ENCODE measurements around the gene EML1.

EML1 gene

DNA sequence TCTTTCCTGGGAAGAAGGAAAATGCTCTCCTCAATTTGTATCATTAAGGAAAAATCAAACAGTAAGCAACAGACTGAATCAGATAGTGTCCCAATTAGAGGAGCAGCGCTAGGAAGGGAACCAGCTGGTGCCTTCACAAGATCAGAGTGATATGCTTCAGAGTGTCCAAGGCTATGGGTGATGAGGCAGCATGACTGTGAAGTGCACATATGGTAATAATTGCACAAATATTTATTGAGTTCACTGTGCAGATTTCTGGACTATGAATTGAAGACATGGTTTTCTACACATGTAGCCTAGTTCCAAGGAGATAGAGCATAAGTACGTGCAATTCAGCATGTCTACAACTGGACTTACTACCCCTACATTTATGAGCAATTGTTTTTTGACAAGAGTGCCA lies 193.2 kb downstream of the EML1 start:
- no peak for DNase-seq (ENCODE audit: low read depth, low spot score)

DNA sequence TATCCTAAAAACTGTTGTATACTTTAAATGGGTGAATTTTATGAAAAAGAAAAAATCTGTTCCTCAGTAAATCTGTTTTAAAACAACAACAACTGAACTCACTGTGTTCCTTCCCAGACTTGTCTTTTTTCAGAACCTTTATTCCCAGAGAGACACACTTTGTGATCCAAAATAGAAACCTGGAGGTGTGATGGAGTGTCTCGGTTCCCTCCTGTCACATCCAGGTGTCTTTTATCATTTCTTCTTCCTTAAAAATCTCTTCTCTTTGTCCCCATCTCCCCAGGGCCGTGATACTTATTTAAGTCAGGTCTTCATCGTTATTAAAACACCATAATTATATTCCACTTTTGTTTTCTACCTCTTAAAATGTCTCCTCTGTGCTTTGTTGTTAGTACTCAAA lies 195.8 kb downstream of the EML1 start:
- DNase-seq (ENCODE audit: low read depth, low spot score) = no peak
- H3K4me3 ChIP-seq (ENCODE audit: low read depth, low read length) = no peak overlapping the region
- TF ChIP-seq, protein P1, sequence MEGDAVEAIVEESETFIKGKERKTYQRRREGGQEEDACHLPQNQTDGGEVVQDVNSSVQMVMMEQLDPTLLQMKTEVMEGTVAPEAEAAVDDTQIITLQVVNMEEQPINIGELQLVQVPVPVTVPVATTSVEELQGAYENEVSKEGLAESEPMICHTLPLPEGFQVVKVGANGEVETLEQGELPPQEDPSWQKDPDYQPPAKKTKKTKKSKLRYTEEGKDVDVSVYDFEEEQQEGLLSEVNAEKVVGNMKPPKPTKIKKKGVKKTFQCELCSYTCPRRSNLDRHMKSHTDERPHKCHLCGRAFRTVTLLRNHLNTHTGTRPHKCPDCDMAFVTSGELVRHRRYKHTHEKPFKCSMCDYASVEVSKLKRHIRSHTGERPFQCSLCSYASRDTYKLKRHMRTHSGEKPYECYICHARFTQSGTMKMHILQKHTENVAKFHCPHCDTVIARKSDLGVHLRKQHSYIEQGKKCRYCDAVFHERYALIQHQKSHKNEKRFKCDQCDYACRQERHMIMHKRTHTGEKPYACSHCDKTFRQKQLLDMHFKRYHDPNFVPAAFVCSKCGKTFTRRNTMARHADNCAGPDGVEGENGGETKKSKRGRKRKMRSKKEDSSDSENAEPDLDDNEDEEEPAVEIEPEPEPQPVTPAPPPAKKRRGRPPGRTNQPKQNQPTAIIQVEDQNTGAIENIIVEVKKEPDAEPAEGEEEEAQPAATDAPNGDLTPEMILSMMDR (IDR thresholded peaks at IDR 0.05; ENCODE audit: low read depth, low read length) = no peak
- in situ Hi-C loops (cut with HindIII; ENCODE audit: low sequenced_read_pairs) = no loop called here

More for the DNA sequence above, 193.2 kb downstream of the EML1 start:
- in situ Hi-C loops (cut with HindIII; ENCODE audit: low sequenced_read_pairs) = no loop called here
- TF ChIP-seq, protein P1 (IDR thresholded peaks at IDR 0.05; ENCODE audit: low read depth, low read length) = no peak
- H3K4me3 ChIP-seq (ENCODE audit: low read depth, low read length) = no peak overlapping the region

DNA sequence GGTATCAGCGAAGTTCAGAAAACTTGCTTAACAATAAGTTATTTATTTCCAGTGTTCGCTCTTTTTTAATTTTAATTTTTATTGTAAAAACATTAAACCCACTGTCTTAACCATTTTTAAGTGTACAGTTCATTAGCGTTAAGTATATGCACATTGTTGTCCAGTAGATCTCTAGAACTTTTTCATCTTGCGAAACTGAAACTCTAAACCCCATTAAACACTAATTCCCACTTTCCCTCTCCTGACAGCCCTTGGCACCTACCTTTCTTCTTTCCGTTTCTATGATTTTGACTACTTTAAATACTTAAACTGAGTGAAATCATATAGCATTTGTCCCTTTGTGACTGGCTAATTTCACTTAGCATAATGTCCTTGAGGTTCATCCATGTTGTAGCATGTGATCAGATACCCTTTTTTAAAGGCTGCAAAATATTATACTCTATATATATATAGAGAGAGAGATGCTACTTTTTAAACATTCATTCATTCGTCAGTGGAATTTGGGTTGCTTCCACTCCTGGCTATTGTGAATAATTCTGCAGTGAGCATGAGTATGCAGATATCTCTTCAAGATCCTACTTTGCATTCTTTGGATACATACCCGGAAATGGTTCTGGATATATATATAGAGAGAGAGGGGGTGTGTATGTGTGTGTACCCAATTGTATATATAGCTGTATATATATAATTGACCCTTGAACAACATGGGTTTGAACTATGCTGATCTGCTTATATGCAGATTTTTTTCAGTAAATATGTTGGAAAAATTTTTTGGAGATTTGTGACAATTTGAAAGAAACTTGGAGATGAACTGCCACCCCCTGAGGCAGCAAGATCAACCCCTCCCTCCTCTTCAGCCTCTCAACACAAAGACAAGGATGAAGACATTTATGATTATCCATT lies 197.3 kb downstream of the EML1 start:
- no peak for DNase-seq (ENCODE audit: low read depth, low spot score)
- TF ChIP-seq, protein P1 (IDR thresholded peaks at IDR 0.05; ENCODE audit: low read depth, low read length) = no peak
- H3K4me3 ChIP-seq (ENCODE audit: low read depth, low read length) = no peak overlapping the region
- in situ Hi-C loops (cut with HindIII; ENCODE audit: low sequenced_read_pairs) = no loop called here

DNA sequence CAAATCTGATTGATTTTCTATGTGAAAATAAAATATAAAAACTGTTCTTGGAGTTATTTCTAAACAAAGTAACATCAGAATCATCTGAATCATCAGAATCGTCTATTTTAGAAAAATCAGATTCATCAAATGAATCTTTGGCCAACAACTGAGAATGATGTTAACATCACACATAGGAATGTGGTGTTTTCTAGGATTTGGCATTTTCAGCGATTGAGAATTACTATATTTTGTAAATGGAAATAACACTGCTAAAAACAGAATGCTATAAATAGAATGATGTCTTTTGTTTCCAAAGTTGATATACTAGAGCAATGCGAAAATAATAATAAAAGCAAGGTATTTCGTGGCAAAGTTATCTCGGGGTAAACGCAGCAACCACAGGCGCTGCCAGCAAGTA lies 198.1 kb downstream of the EML1 start:
- DNase-seq (ENCODE audit: low read depth, low spot score) = no peak
- TF ChIP-seq, protein P1 (IDR thresholded peaks at IDR 0.05; ENCODE audit: low read depth, low read length) = no peak
- H3K4me3 ChIP-seq (ENCODE audit: low read depth, low read length) = no peak overlapping the region
- in situ Hi-C loops (cut with HindIII; ENCODE audit: low sequenced_read_pairs) = no loop called here
